CD8-positive, alpha-beta memory T cell (primary cell): ENCODE measurements around the gene COL4A1. TPM values are rescaled to one million over a fixed set of nuclear protein-coding genes. Genes with fewer than 3 reads are reported as not detected.

Source experiments
- CTCF ChIA-PET: fragments of 350-600 bp; sonication (Branson Sonifier 250); formaldehyde crosslinking; loops from one replicate; lab custom pipeline; 2021; ENCODE audit warnings: antibody characterized with exemption; lab: Charles Lee
- POLR2A ChIA-PET: fragments of 350-600 bp; sonication (Branson Sonifier 250); formaldehyde crosslinking; loops from one replicate; lab custom pipeline; 2021; ENCODE audit warnings: antibody characterized with exemption; lab: Charles Lee
- DNase-seq, 5 donors: peaks; one replicate each; pipeline versions ENCODE4 v3.0.0 to v3.0.0-alpha.2; 2020 to 2022; ENCODE audit warnings: mixed read lengths in 1 of 5
- H3K27ac ChIP-seq: one replicate; pipeline ENCODE4 v1.7.0; 2013; ENCODE audit warnings: low read depth, mild to moderate bottlenecking, low read length, moderate library complexity
- H3K27me3 ChIP-seq: 2 replicates; pipeline ENCODE4 v1.7.0; 2013; ENCODE audit warnings: low read length, mild to moderate bottlenecking; ENCODE audit not compliant: insufficient read depth, poor library complexity, severe bottlenecking
- H3K36me3 ChIP-seq: 2 replicates; pipeline ENCODE4 v1.7.0; 2013; ENCODE audit warnings: mild to moderate bottlenecking, low read length, moderate library complexity; ENCODE audit not compliant: insufficient read depth
- H3K4me1 ChIP-seq: 2 replicates; pipeline ENCODE4 v1.7.0; 2013; ENCODE audit warnings: mild to moderate bottlenecking, low read length, moderate library complexity; ENCODE audit not compliant: insufficient read depth
- H3K4me3 ChIP-seq: 2 replicates; pipeline ENCODE4 v1.7.0; 2013; ENCODE audit warnings: mild to moderate bottlenecking, low read length
- H3K9me3 ChIP-seq: 2 replicates; pipeline ENCODE4 v1.7.0; 2013; ENCODE audit warnings: mild to moderate bottlenecking, low read length
- H3K27ac Mint-ChIP-seq, 8 donors: one replicate each; pipeline ENCODE4 v1.8.0; 2020 to 2021; ENCODE audit warnings: mixed read lengths in 8 of 8, mild to moderate bottlenecking in 6 of 8, inconsistent platforms in 3 of 8, moderate library complexity in 3 of 8
- H3K27me3 Mint-ChIP-seq, 2 donors: one replicate each; pipeline ENCODE4 v1.8.0; 2020 to 2021; ENCODE audit warnings: mixed read lengths in 2 of 2, mild to moderate bottlenecking in 1 of 2, moderate library complexity in 1 of 2
- H3K36me3 Mint-ChIP-seq, 3 donors: one replicate each; pipeline ENCODE4 v1.8.0; 2020 to 2021; ENCODE audit warnings: mixed read lengths in 3 of 3, inconsistent platforms in 1 of 3, mild to moderate bottlenecking in 1 of 3
- H3K4me1 Mint-ChIP-seq, 3 donors: one replicate each; pipeline ENCODE4 v1.8.0; 2020 to 2021; ENCODE audit warnings: mixed read lengths in 3 of 3, inconsistent platforms in 1 of 3, mild to moderate bottlenecking in 1 of 3
- H3K4me3 Mint-ChIP-seq, 7 donors: one replicate each; pipeline ENCODE4 v1.8.0; 2020 to 2021; ENCODE audit warnings: mixed read lengths in 7 of 7, mild to moderate bottlenecking in 6 of 7, moderate library complexity in 4 of 7, inconsistent platforms in 2 of 7
- H3K9me3 Mint-ChIP-seq, 5 donors: one replicate each; pipeline ENCODE4 v1.8.0; 2020 to 2022; ENCODE audit warnings: mixed read lengths in 5 of 5, mild to moderate bottlenecking in 3 of 5, moderate library complexity in 2 of 5, inconsistent platforms in 1 of 5
- polyA plus RNA-seq: library from polyadenylated mRNA; unstranded; fragments of 300-500 nt; fragmentation: Illumina TruSeq; gene quantifications from one replicate; pipeline ENCODE4 v1.2.3, GENCODE V29; 2021
- total RNA-seq, 2 experiments: library from RNA; stranded (reverse); gene quantifications; one replicate each; pipeline ENCODE4 v1.2.3, GENCODE V29; 2021

COL4A1 gene
- total and polyA plus RNA-seq, 3 experiments from 2014 or later = not detected

GRCh38 chr13:110244071-110244830, 62.7 kb downstream of the COL4A1 start:
- no peak overlapping the region for H3K4me3 ChIP-seq
- H3K36me3 Mint-ChIP-seq = no peaks in the 10 kb centered on the region
- no peak overlapping the region for H3K27ac ChIP-seq
- no peaks in the 10 kb centered on the region for H3K4me1 ChIP-seq
- POLR2A ChIA-PET = no interaction called here
- no peak overlapping the region for H3K27ac Mint-ChIP-seq
- H3K9me3 Mint-ChIP-seq = no peaks in the 10 kb centered on the region
- no peaks in the 10 kb centered on the region for H3K4me1 Mint-ChIP-seq
- H3K27me3 ChIP-seq = no peaks in the 10 kb centered on the region
- CTCF ChIA-PET = interaction anchor here (1.4 kb wide), 1 partner anchor 22 kb away, joined by 3 read pairs; no protein-coding TSS in a partner anchor
- H3K36me3 ChIP-seq = no peaks in the 10 kb centered on the region
- no peak overlapping the region for H3K4me3 Mint-ChIP-seq
- no peak for DNase-seq
- H3K9me3 ChIP-seq = no peaks in the 10 kb centered on the region
- H3K27me3 Mint-ChIP-seq = peaks cover 4 to 15% of the 10 kb centered on the region in 2 donors

DNA sequence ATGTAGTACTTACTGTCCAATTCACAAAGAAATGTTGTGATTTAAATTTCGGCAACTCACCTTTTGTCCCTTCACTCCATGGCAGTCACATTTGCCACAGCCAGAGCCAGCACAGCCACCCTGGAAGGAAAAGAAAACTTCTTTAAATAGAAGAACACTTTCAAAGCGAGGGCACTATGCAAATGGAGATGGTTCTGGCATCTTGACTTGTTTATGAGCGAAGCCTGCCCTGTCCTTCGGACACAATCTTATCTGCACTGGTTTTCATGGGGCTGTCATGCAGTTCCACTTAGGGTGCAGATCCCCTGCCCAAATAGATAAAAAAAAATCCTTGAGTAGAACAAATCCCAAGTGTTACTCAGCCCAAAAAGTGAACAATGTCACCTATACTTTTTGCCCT, 64.3 kb downstream of the COL4A1 start:
- Mint-ChIP-seq H3K27ac (no peak overlapping the region), H3K27me3 (peaks cover 0 to 18% of the 10 kb centered on the region in 2 donors), H3K9me3 (no peaks in the 10 kb centered on the region), H3K4me3 (no peak overlapping the region), H3K4me1 (no peaks in the 10 kb centered on the region), H3K36me3 (no peaks in the 10 kb centered on the region)
- Histone ChIP-seq H3K27ac (no peak overlapping the region), H3K9me3 (no peaks in the 10 kb centered on the region), H3K4me1 (no peaks in the 10 kb centered on the region), H3K4me3 (no peak overlapping the region), H3K27me3 (no peaks in the 10 kb centered on the region), H3K36me3 (no peaks in the 10 kb centered on the region)
- POLR2A ChIA-PET = no interaction called here
- CTCF ChIA-PET = no interaction called here
- DNase-seq = no peak

- no peak overlapping the region for H3K4me3 Mint-ChIP-seq
- ChIA-PET CTCF (no interaction called here), POLR2A (no interaction called here)
- Histone ChIP-seq H3K27ac (no peak overlapping the region), H3K36me3 (no peaks in the 10 kb centered on the region), H3K4me3 (no peak overlapping the region), H3K27me3 (no peaks in the 10 kb centered on the region), H3K9me3 (no peaks in the 10 kb centered on the region), H3K4me1 (no peaks in the 10 kb centered on the region)
- no peaks in the 10 kb centered on the region for H3K4me1 Mint-ChIP-seq
- no peak overlapping the region for H3K27ac Mint-ChIP-seq
- DNase-seq = no peak
- H3K9me3 Mint-ChIP-seq = no peaks in the 10 kb centered on the region
- H3K36me3 Mint-ChIP-seq = no peaks in the 10 kb centered on the region
- peaks cover 1 to 24% of the 10 kb centered on the region in 2 donors for H3K27me3 Mint-ChIP-seq
These were observed 66.0 kb downstream of the COL4A1 start for GRCh38 chr13:110240943-110241342.

DNA sequence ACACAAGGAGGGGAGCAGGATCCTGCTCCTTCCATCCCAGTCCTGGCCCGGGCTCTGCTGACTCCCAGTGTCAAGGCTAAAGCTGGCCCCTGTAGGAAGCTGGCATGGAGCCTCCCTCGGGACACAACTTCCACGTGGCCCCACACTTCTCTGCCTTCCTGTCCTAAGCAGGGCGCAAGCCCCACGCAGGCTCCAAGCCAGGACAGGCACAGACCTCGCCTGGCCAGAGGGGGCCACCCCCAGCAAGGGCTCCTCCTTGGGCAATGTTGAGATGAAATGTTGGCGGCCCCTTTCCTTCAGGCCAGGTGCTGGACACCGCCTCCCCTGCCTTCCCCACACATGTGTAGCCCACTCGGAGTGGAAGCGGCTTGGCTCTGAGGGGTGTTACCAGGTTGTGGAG, 66.6 kb downstream of the COL4A1 start:
- no peaks in the 10 kb centered on the region for H3K9me3 Mint-ChIP-seq
- H3K27ac Mint-ChIP-seq = no peak overlapping the region
- no peaks in the 10 kb centered on the region for H3K4me1 Mint-ChIP-seq
- no peaks in the 10 kb centered on the region for H3K4me1 ChIP-seq
- H3K36me3 ChIP-seq = no peaks in the 10 kb centered on the region
- H3K36me3 Mint-ChIP-seq = no peaks in the 10 kb centered on the region
- DNase-seq = no peak
- no peak overlapping the region for H3K4me3 Mint-ChIP-seq
- ChIA-PET POLR2A (no interaction called here), CTCF (no interaction called here)
- no peaks in the 10 kb centered on the region for H3K9me3 ChIP-seq
- H3K27me3 ChIP-seq = no peaks in the 10 kb centered on the region
- H3K27me3 Mint-ChIP-seq = peaks cover 1 to 26% of the 10 kb centered on the region in 2 donors
- no peak overlapping the region for H3K4me3 ChIP-seq
- H3K27ac ChIP-seq = no peak overlapping the region

GRCh38 chr13:110239280-110240125, 67.5 kb downstream of the COL4A1 start:
- Histone ChIP-seq H3K27me3 (no peaks in the 10 kb centered on the region), H3K36me3 (no peaks in the 10 kb centered on the region), H3K27ac (no peak overlapping the region), H3K9me3 (no peaks in the 10 kb centered on the region), H3K4me1 (no peaks in the 10 kb centered on the region), H3K4me3 (no peak overlapping the region)
- Mint-ChIP-seq H3K9me3 (no peaks in the 10 kb centered on the region), H3K27ac (no peak overlapping the region), H3K27me3 (peaks cover 1 to 21% of the 10 kb centered on the region in 2 donors), H3K4me1 (no peaks in the 10 kb centered on the region), H3K36me3 (no peaks in the 10 kb centered on the region), H3K4me3 (no peak overlapping the region)
- POLR2A ChIA-PET = no interaction called here
- CTCF ChIA-PET = interaction anchor here (1.9 kb wide), 1 partner anchor 19 kb away, joined by 5 read pairs; no protein-coding TSS in a partner anchor
- DNase-seq = no peak

DNA sequence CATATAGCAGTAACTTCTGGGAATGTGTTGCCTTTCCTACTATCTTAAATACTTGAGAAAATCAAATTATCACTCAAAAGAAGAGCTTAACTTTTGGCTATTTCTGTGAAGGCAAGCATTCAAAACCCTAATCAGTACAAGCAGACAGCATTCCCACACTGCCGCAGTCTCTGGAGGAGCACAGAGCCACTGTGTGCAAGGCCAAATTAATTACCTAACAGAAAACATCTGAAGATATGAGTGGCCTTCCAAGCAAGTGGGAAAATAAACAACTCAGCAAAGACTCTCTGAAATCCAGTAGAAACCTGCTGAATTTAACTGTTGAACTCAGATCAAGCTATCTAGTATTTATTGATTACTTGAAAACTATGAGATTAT, 68.2 kb downstream of the COL4A1 start:
- Histone ChIP-seq H3K4me1 (no peaks in the 10 kb centered on the region), H3K9me3 (no peaks in the 10 kb centered on the region), H3K4me3 (no peak overlapping the region), H3K27ac (no peak overlapping the region), H3K27me3 (no peaks in the 10 kb centered on the region), H3K36me3 (no peaks in the 10 kb centered on the region)
- CTCF ChIA-PET = interaction anchor here (1.9 kb wide), 1 partner anchor 18 kb away, joined by 5 read pairs; no protein-coding TSS in a partner anchor
- POLR2A ChIA-PET = no interaction called here
- no peak for DNase-seq
- no peaks in the 10 kb centered on the region for H3K4me1 Mint-ChIP-seq
- no peak overlapping the region for H3K27ac Mint-ChIP-seq
- H3K36me3 Mint-ChIP-seq = no peaks in the 10 kb centered on the region
- peaks cover 1 to 21% of the 10 kb centered on the region in 2 donors for H3K27me3 Mint-ChIP-seq
- H3K4me3 Mint-ChIP-seq = no peak overlapping the region
- no peaks in the 10 kb centered on the region for H3K9me3 Mint-ChIP-seq

GRCh38 chr13:110237875-110238817, 68.8 kb downstream of the COL4A1 start:
- CTCF ChIA-PET = interaction anchor here (1.9 kb wide), 1 partner anchor 17 kb away, joined by 5 read pairs; no protein-coding TSS in a partner anchor
- Histone ChIP-seq H3K36me3 (no peaks in the 10 kb centered on the region), H3K9me3 (no peaks in the 10 kb centered on the region), H3K27me3 (no peaks in the 10 kb centered on the region), H3K27ac (no peak overlapping the region), H3K4me1 (no peaks in the 10 kb centered on the region), H3K4me3 (no peak overlapping the region)
- H3K36me3 Mint-ChIP-seq = no peaks in the 10 kb centered on the region
- no peaks in the 10 kb centered on the region for H3K4me1 Mint-ChIP-seq
- H3K27ac Mint-ChIP-seq = no peak overlapping the region
- peaks cover 1 to 23% of the 10 kb centered on the region in 2 donors for H3K27me3 Mint-ChIP-seq
- POLR2A ChIA-PET = no interaction called here
- no peaks in the 10 kb centered on the region for H3K9me3 Mint-ChIP-seq
- no peak overlapping the region for H3K4me3 Mint-ChIP-seq
- no peak for DNase-seq
